DOHH2 (cell line): ENCODE data around the gene APOD.

Experiments
- H3F3A ChIP-seq: fragments of 200-600 bp; sonication (generic), shearing (Covaris generic); 2 replicates; pipeline ENCODE4 v1.6.0; 2016; ENCODE audit warnings: antibody characterized with exemption, mild to moderate bottlenecking; ENCODE audit not compliant: control insufficient read depth, insufficient read depth
- H3K27ac ChIP-seq: fragments of 200-600 bp; sonication (generic); 2 replicates; pipeline ENCODE4 v1.5.1; 2014; ENCODE audit warnings: low read depth, mild to moderate bottlenecking, low read length, moderate library complexity
- H3K27me3 ChIP-seq: fragments of 200-600 bp; sonication (generic); 2 replicates; pipeline ENCODE4 v1.6.1; 2014; ENCODE audit warnings: mild to moderate bottlenecking, low read length, mixed read lengths; ENCODE audit not compliant: control insufficient read depth
- H3K36me3 ChIP-seq: fragments of 200-600 bp; sonication (generic); 2 replicates; pipeline ENCODE4 v1.6.1; 2014; ENCODE audit warnings: mild to moderate bottlenecking, low read length, moderate library complexity, mixed read lengths; ENCODE audit not compliant: control insufficient read depth
- H3K4me1 ChIP-seq: fragments of 200-600 bp; sonication (generic); 2 replicates; pipeline ENCODE4 v1.6.1; 2014; ENCODE audit warnings: mild to moderate bottlenecking, low read length, mixed read lengths; ENCODE audit not compliant: control insufficient read depth
- H3K4me2 ChIP-seq: fragments of 200-600 bp; sonication (generic); 2 replicates; pipeline ENCODE4 v1.6.0; 2014; ENCODE audit warnings: mild to moderate bottlenecking, low read length, moderate library complexity
- H3K4me3 ChIP-seq: fragments of 200-600 bp; sonication (generic); 2 replicates; pipeline ENCODE4 v1.5.1; 2014; ENCODE audit warnings: mild to moderate bottlenecking, low read length, mixed read lengths
- H3K79me2 ChIP-seq: fragments of 200-600 bp; sonication (generic); 2 replicates; pipeline ENCODE4 v1.6.1; 2014; ENCODE audit warnings: mild to moderate bottlenecking, low read length, mixed read lengths; ENCODE audit not compliant: control insufficient read depth
- H3K9me2 ChIP-seq: fragments of 200-600 bp; sonication (generic); replicated peaks from 2 replicates; pipeline ENCODE4 v1.6.1; 2014; ENCODE audit warnings: mild to moderate bottlenecking, low read length, mixed read lengths; ENCODE audit not compliant: control insufficient read depth
- H3K9me3 ChIP-seq: fragments of 200-600 bp; sonication (generic); 2 replicates; pipeline ENCODE4 v1.6.1; 2014; ENCODE audit warnings: antibody characterized with exemption, low read length, mixed read lengths; ENCODE audit not compliant: control insufficient read depth, insufficient read depth
- H4K20me1 ChIP-seq: fragments of 200-600 bp; sonication (generic); 2 replicates; pipeline ENCODE4 v1.6.0; 2014; ENCODE audit warnings: low read depth, mild to moderate bottlenecking, antibody characterized with exemption, low read length, moderate library complexity; ENCODE audit not compliant: control insufficient read depth, insufficient read depth
- EZH2phosphoT487 ChIP-seq: fragments of 200-600 bp; sonication (generic); IDR thresholded peaks from 2 replicates; pipeline ENCODE4 v1.6.1; 2017; ENCODE audit warnings: borderline replicate concordance, mild to moderate bottlenecking, antibody characterized with exemption, low read length, moderate library complexity, mixed read lengths
- TF ChIP-seq, protein P1 (sequence below): fragments of 200-600 bp; sonication (generic); IDR thresholded peaks from one replicate; pipeline ENCODE4 v1.5.1; 2014; ENCODE audit warnings: antibody characterized with exemption, mild to moderate bottlenecking, low read depth, low read length; ENCODE audit not compliant: poor library complexity, severe bottlenecking

APOD gene

GRCh38 chr3:195597848-195598247, 14.1 kb upstream of the APOD start:
- Histone ChIP-seq H3K4me1 (peaks cover 21% of the 10 kb centered on the region), H3K36me3 (no peaks in the 10 kb centered on the region), H3K4me3 (peak overlapping the region; percentile 41), H3F3A (no peaks in the 10 kb centered on the region), H3K79me2 (no peaks in the 10 kb centered on the region), H3K9me3 (no peaks in the 10 kb centered on the region), H3K4me2 (peak overlapping the region; percentile 60), H3K9me2 (no peaks in the 10 kb centered on the region), H4K20me1 (no peaks in the 10 kb centered on the region), H3K27me3 (no peaks in the 10 kb centered on the region), H3K27ac (peak overlapping the region; percentile 5; the same call in 1 of the 2 replicates)
- TF ChIP-seq EZH2phosphoT487 = no peak
- TF ChIP-seq, protein P1, sequence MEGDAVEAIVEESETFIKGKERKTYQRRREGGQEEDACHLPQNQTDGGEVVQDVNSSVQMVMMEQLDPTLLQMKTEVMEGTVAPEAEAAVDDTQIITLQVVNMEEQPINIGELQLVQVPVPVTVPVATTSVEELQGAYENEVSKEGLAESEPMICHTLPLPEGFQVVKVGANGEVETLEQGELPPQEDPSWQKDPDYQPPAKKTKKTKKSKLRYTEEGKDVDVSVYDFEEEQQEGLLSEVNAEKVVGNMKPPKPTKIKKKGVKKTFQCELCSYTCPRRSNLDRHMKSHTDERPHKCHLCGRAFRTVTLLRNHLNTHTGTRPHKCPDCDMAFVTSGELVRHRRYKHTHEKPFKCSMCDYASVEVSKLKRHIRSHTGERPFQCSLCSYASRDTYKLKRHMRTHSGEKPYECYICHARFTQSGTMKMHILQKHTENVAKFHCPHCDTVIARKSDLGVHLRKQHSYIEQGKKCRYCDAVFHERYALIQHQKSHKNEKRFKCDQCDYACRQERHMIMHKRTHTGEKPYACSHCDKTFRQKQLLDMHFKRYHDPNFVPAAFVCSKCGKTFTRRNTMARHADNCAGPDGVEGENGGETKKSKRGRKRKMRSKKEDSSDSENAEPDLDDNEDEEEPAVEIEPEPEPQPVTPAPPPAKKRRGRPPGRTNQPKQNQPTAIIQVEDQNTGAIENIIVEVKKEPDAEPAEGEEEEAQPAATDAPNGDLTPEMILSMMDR = no peak

DNA sequence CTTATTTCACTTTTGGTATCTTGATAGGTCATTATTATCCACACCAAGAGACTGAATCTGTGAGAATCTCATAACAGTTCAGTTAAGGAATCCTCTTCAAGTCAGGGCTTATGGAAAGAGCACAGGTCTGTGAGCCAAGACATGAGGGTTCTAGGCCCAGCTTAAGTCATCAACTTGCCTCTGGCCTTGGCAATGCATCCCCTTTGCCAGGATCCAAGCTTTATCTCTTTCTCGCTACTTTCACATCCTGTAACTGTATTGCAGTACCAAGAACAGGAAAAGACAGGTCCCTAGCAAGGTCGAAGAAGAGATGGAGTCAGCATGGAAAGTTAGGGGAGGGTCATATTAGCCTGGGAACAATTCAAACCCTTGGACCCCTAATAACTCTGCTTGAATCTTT, 13.5 kb upstream of the APOD start:
- TF ChIP-seq, protein P1 = no peak
- TF ChIP-seq EZH2phosphoT487 = no peak
- H3K36me3 ChIP-seq = no peaks in the 10 kb centered on the region
- H3K9me3 ChIP-seq = no peaks in the 10 kb centered on the region
- no peaks in the 10 kb centered on the region for H4K20me1 ChIP-seq
- H3F3A ChIP-seq = no peaks in the 10 kb centered on the region
- H3K4me2 ChIP-seq = peak overlapping the region; percentile 60
- H3K79me2 ChIP-seq = no peaks in the 10 kb centered on the region
- H3K27me3 ChIP-seq = no peaks in the 10 kb centered on the region
- no peaks in the 10 kb centered on the region for H3K9me2 ChIP-seq
- peaks cover 21% of the 10 kb centered on the region for H3K4me1 ChIP-seq
- peak overlapping the region; percentile 5; the same call in 1 of the 2 replicates for H3K27ac ChIP-seq
- H3K4me3 ChIP-seq = peak overlapping the region; percentile 41

DNA sequence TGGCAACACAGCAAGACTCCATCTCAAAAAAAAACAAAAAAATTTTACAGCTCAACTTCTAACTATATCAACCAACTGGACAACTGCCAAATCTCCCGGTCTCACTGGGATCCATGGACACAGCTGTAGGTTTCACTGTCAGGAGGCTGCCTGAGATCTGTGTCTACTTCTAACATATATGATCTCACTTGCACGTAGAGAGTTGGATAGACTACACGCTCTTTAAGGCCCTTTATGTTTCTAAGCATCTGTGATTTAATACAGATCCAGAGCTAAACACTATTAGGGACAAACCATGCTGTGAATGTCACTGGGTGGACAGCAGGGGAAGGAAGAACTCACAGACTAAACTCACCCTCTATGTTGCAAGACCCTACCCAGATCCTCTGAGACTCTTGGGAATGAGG, 13.0 kb upstream of the APOD start:
- TF ChIP-seq, protein P1 = no peak
- no peak for TF ChIP-seq EZH2phosphoT487
- no peaks in the 10 kb centered on the region for H3K9me3 ChIP-seq
- no peaks in the 10 kb centered on the region for H3K9me2 ChIP-seq
- H4K20me1 ChIP-seq = no peaks in the 10 kb centered on the region
- H3K4me2 ChIP-seq = no peak overlapping the region
- H3K27ac ChIP-seq = no peak overlapping the region
- peaks cover 21% of the 10 kb centered on the region for H3K4me1 ChIP-seq
- no peaks in the 10 kb centered on the region for H3K79me2 ChIP-seq
- no peaks in the 10 kb centered on the region for H3F3A ChIP-seq
- no peak overlapping the region for H3K4me3 ChIP-seq
- H3K27me3 ChIP-seq = no peaks in the 10 kb centered on the region
- no peaks in the 10 kb centered on the region for H3K36me3 ChIP-seq
